H54 (cell line): ENCODE results near the gene METTL25B.

Experiments used
- DNase-seq: peaks from one replicate; pipeline ENCODE4 v3.0.0; 2011; ENCODE audit warnings: low spot score, mixed read lengths; ENCODE audit not compliant: insufficient read length
- FAIRE-seq: peaks from 3 replicates; lab custom pipeline; 2011; peaks lifted over from hg19 to GRCh38; lab: Jason Lieb, UNC
- POLR2A ChIP-seq: IDR thresholded peaks from 2 replicates; pipeline ENCODE4 v1.6.1; 2011; ENCODE audit warnings: low read depth, mild to moderate bottlenecking, low read length

The METTL25B gene

GRCh38 chr1:156725683-156726280 lies 2.5 kb upstream of the METTL25B start:
- FAIRE-seq (no peak), DNase-seq (peak; percentile 73)
- no peak for TF ChIP-seq POLR2A

DNA sequence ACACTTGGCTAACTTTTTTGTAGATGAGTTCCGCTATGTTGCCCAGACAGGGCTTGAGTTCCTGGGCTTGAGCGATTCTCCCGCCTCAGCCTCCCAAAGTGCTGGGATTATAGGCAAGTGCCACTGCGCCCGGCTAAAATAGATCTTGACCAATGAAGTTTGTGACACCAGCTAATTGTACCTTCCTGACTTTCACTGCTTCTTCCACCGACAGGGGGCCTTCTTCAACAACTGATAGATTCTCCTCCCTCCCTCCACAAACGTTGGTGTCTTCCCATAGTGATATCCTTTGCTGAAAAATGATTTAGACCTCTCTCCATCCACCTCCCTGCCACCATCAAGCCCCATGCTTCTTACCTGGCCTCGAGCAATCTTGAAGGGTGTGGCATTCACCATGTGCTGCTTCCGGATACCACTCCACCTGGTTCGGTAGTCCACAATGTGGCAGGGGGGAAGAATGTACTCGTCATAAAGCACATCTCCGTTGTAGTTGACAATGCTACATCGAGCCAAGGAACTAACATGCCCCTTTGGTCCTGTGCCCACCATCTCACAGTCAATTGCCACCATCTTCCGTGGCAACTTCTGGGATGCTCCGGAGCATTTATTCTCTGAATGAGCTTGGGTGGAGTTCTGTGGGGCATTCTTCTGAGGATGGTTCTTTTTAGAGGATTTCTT lies 1.6 kb upstream of the METTL25B start:
- DNase-seq (no peak), FAIRE-seq (no peak)
- TF ChIP-seq POLR2A: no peak

DNA sequence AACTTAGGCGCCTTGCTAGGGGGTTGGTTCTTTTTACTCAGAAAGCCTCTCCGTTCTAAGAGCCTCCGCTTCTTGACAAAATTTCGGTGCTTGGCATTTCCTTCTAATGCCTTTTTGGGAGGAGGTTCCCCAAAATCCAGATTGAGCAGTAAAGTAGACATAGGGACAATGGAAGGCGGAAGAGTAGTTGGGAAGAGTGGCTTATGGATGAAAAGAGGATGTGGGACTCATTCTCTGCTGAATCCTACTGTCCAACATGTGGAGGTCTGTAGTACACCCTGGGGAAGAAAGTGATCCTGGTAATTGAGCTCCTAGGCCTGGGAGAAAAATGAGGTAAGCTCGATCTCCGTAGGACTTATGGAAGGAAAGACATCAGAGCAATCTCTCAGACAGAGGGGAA lies 777 bp upstream of the METTL25B start:
- no peak for FAIRE-seq
- TF ChIP-seq POLR2A: no peak

GRCh38 chr1:156728599-156729462 lies 562 bp downstream of the METTL25B start, which contains the start of gene ISG20L2:
Gene ISG20L2, minus strand, starts transcription at chr1:156728766. Its CDS starts 1,114 bp downstream, at chr1:156727652.
- DNase-seq: peak; percentile 83
- peak; percentile 59 for TF ChIP-seq POLR2A
- no peak for FAIRE-seq

More for the DNA sequence above, 777 bp upstream of the METTL25B start:
- no peak for DNase-seq

GRCh38 chr1:156733989-156734584 lies 5.8 kb downstream of the METTL25B start:
- FAIRE-seq: no peak
- TF ChIP-seq POLR2A: no peak

DNA sequence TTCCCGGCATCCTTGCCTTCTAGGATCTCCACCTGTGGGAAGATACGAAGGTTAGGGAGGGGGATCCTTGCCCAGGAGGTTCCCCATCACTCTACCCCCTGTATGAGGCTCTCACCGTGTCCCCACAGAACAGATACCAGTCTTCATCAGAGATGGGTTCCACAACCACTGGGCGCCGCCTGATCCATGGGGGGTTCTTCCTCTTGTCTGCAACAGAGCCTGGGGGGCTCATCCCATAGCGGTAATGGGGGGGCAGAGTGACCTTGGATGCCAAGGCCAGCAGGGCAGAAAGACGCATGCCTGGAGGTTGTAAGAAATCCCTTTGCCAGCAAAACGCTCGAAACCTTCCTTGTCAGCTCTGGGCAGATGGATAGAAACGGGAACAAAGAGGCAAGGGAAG lies 10.1 kb downstream of the METTL25B start:
- DNase-seq (no peak), FAIRE-seq (no peak)
- TF ChIP-seq POLR2A: no peak

More at GRCh38 chr1:156733989-156734584, 5.8 kb downstream of the METTL25B start:
- DNase-seq: no peak

DNA sequence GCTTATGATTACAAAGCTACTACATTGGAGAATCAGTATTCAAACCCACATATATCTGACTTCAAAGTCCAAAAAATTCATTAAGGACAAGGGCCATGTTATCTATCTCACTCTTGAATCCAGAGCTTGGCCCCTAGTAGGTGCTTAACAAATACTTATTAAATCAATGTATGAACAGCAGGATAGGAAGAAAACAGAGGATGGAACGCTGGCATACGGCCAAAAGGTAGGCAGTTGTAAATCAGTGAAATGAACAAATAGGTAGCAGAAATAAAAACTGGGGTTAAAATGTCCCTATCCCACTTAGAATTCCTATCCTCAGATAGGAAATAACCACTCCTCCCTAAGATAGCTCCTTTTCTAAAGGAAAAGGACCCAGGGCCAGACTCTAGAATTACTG lies 10.6 kb downstream of the METTL25B start:
- no peak for DNase-seq
- no peak for FAIRE-seq
- no peak for TF ChIP-seq POLR2A

- no peak for TF ChIP-seq POLR2A
- FAIRE-seq (no peak), DNase-seq (no peak)
Observed at GRCh38 chr1:156740237-156740740, 12.0 kb downstream of the METTL25B start.

DNA sequence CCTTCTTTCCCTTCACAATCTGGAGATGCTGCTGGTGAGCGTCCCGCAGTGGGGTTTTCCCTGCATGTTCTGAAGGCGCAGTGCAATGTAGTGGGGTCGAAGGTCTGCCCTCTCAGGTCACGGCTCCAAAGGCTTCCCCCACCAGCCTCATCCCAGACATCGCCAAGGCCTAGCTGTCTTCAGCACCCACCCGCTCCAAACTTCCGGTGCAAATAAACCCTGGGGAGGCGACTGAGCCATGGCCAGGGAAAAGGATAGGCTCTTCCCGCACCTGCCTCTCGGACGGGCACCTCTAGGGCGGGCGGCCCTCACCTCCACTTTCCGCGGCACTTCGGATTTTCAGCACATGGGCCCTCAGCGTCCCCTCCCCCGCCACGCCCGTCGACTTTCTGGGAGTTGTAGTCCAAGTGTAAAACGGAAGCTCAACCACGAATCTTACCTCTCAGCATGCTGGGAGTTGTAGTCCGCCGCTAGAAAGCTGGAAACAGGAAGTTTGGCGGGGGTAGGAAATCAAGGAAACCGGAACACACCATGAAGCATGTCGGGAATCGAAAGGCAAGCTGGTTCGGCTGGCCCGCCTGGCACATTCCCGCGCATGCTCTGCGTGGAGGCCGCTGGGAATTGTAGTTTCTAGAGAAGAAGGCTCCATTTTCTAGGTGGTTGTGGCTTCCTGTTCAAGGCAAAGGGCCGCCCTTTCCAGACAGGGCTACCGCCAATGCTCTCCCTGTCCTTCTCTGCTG lies 12.6 kb downstream of the METTL25B start, which contains the start of gene MRPL24:
Gene MRPL24, minus strand, starts transcription at position 348 of the 740 bp plus-strand sequence. CDS start 2,384 bp downstream, outside the sequence.
- peak; percentile 55 for FAIRE-seq
- DNase-seq: peak; percentile 83
- TF ChIP-seq POLR2A: peak; percentile 34; the same call in 1 of the 2 replicates

- TF ChIP-seq POLR2A: no peak
- FAIRE-seq: no peak
- no peak for DNase-seq
Observed at GRCh38 chr1:156741481-156741983, 13.3 kb downstream of the METTL25B start.

- FAIRE-seq (no peak), DNase-seq (no peak)
- TF ChIP-seq POLR2A: no peak
Observed at GRCh38 chr1:156742017-156742416, 13.7 kb downstream of the METTL25B start.

- no peak for TF ChIP-seq POLR2A
- no peak for DNase-seq
- FAIRE-seq: no peak
Observed at GRCh38 chr1:156742801-156743200, 14.5 kb downstream of the METTL25B start.
